Kidney epithelial cell (primary cell): Measurements from ENCODE around the gene UBAC1. TPM values are rescaled to one million over a fixed set of nuclear protein-coding genes. Genes with fewer than 3 reads are reported as not detected.

Experiments used
- DNase-seq: peaks from one replicate; pipeline ENCODE4 v3.0.0-alpha.2; 2010; ENCODE audit warnings: low read depth
- H3K27me3 ChIP-seq: 2 replicates; pipeline ENCODE4 v1.6.0; 2011; ENCODE audit warnings: low read length; ENCODE audit not compliant: control insufficient read depth, insufficient read depth
- H3K36me3 ChIP-seq: 2 replicates; pipeline ENCODE4 v1.5.1; 2011; ENCODE audit warnings: low read length; ENCODE audit not compliant: control insufficient read depth, insufficient read depth
- H3K4me3 ChIP-seq: 2 replicates; pipeline ENCODE4 v1.5.1; 2011; ENCODE audit warnings: low read depth, mild to moderate bottlenecking, control low read depth, low read length
- CTCF ChIP-seq: IDR thresholded peaks from 2 replicates; pipeline ENCODE4 v1.5.1; 2011; ENCODE audit warnings: mild to moderate bottlenecking, moderate library complexity, low read length, control low read depth, inconsistent platforms; ENCODE audit not compliant: insufficient read depth, poor library complexity, severe bottlenecking
- total RNA-seq: library from RNA; depleted of rRNA; stranded (reverse); fragments of >200 nt; gene quantifications from 2 replicates; pipeline ENCODE4 v1.2.3, GENCODE V29; 2015

UBAC1 gene
- total RNA-seq, 1 donor from 2014 or later: 42.6 TPM

- no peak for TF ChIP-seq CTCF
- DNase-seq: no peak
- Histone ChIP-seq H3K4me3 (no peak overlapping the region), H3K27me3 (no peaks in the 10 kb centered on the region), H3K36me3 (no peaks in the 10 kb centered on the region)
Observed at GRCh38 chr9:135886147-135886981, 74.8 kb downstream of the UBAC1 start.

GRCh38 chr9:135885100-135885853 lies 75.9 kb downstream of the UBAC1 start:
- Histone ChIP-seq H3K4me3 (no peak overlapping the region), H3K27me3 (no peaks in the 10 kb centered on the region), H3K36me3 (no peaks in the 10 kb centered on the region)
- TF ChIP-seq CTCF: no peak
- no peak for DNase-seq

- Histone ChIP-seq H3K36me3 (no peaks in the 10 kb centered on the region), H3K27me3 (no peaks in the 10 kb centered on the region), H3K4me3 (no peak overlapping the region)
- TF ChIP-seq CTCF: no peak
- DNase-seq: no peak
Observed at GRCh38 chr9:135884328-135885035, 76.7 kb downstream of the UBAC1 start.

GRCh38 chr9:135883410-135884089 lies 77.6 kb downstream of the UBAC1 start:
- H3K36me3 ChIP-seq: no peaks in the 10 kb centered on the region
- H3K4me3 ChIP-seq: no peak overlapping the region
- no peaks in the 10 kb centered on the region for H3K27me3 ChIP-seq
- TF ChIP-seq CTCF: no peak
- DNase-seq: no peak

Other genes starting within 250 kb of the UBAC1 start
- gene CAMSAP1, start 53.8 kb downstream of the UBAC1 start, total RNA-seq: 70.4 and 73.3 TPM in 2 replicates
- gene NACC2, start 133.9 kb upstream of the UBAC1 start, total RNA-seq: 26.0 and 26.6 TPM in 2 replicates
- gene TMEM250, start 157.5 kb upstream of the UBAC1 start, total RNA-seq: 60.3 and 64.8 TPM in 2 replicates
- gene LHX3, start 243.8 kb upstream of the UBAC1 start, total RNA-seq: not detected in 2 replicates